Measurements from ENCODE around the gene CORO2B. TPM values are rescaled to one million over a fixed set of nuclear protein-coding genes. Genes with fewer than 3 reads are reported as not detected.

Gene CORO2B
- total RNA-seq, 4 donors from 2014 or later, result 3.1 to 9.6 (median 8.6) TPM

- no peaks in the 10 kb centered on the region for H3K27me3 ChIP-seq
- no peaks in the 10 kb centered on the region for H3K36me3 ChIP-seq
- intact Hi-C loops (cut with DNase I), result no loop called here
- TF ChIP-seq POLR2A (IDR thresholded peaks at IDR 0.05), result no peak
- no peak for TF ChIP-seq CTCF (IDR thresholded peaks at IDR 0.05)
- no peak overlapping the region for H3K27ac ChIP-seq
- no peaks in the 10 kb centered on the region for H3K9me3 ChIP-seq
- no peak overlapping the region for H3K4me3 ChIP-seq (replicated peaks in 1 of 3)
- peaks cover 5 to 13% of the 10 kb centered on the region in 2 donors for H3K4me1 ChIP-seq
- DNase-seq, result no peak
- WGBS, 2 donors, result 69 to 74% methylated on average over 7 to 8 of the region's 8 CpGs
Measured at GRCh38 chr15:68655686-68656437, 77.1 kb downstream of the CORO2B start.

GRCh38 chr15:68656438-68656739 is 77.6 kb downstream of the CORO2B start:
- no peak for DNase-seq
- Histone ChIP-seq H3K4me1 (peaks cover 5 to 11% of the 10 kb centered on the region in 2 donors), H3K4me3 (replicated peaks in 1 of 3) (no peak overlapping the region), H3K27me3 (no peaks in the 10 kb centered on the region), H3K27ac (no peak overlapping the region), H3K36me3 (no peaks in the 10 kb centered on the region), H3K9me3 (no peaks in the 10 kb centered on the region)
- WGBS, 2 donors, result 75 to 86% methylated on average over 1 of the region's 1 CpG
- intact Hi-C loops (cut with DNase I), result no loop called here
- TF ChIP-seq CTCF (IDR thresholded peaks at IDR 0.05) (no peak), POLR2A (IDR thresholded peaks at IDR 0.05) (no peak)

GRCh38 chr15:68658151-68658550 is 79.4 kb downstream of the CORO2B start:
- Histone ChIP-seq H3K4me1 (no peaks in the 10 kb centered on the region), H3K4me3 (replicated peaks in 1 of 3) (no peak overlapping the region), H3K27me3 (no peaks in the 10 kb centered on the region), H3K9me3 (no peaks in the 10 kb centered on the region), H3K27ac (no peak overlapping the region), H3K36me3 (no peaks in the 10 kb centered on the region)
- 65 to 69% methylated on average over 7 to 8 of the region's 8 CpGs for WGBS, 2 donors
- TF ChIP-seq POLR2A (IDR thresholded peaks at IDR 0.05) (no peak), CTCF (IDR thresholded peaks at IDR 0.05) (no peak)
- intact Hi-C loops (cut with DNase I), result no loop called here
- no peak for DNase-seq

GRCh38 chr15:68658641-68659358 is 80.0 kb downstream of the CORO2B start:
- H3K9me3 ChIP-seq, result no peaks in the 10 kb centered on the region
- no peak for DNase-seq
- intact Hi-C loops (cut with DNase I), result no loop called here
- no peaks in the 10 kb centered on the region for H3K27me3 ChIP-seq
- 81 to 90% methylated on average over 8 of the region's 8 CpGs for WGBS, 2 donors
- no peak overlapping the region for H3K27ac ChIP-seq
- no peaks in the 10 kb centered on the region for H3K4me1 ChIP-seq
- no peaks in the 10 kb centered on the region for H3K36me3 ChIP-seq
- TF ChIP-seq CTCF (IDR thresholded peaks at IDR 0.05) (no peak), POLR2A (IDR thresholded peaks at IDR 0.05) (no peak)
- H3K4me3 ChIP-seq (replicated peaks in 1 of 3), result no peak overlapping the region

- 96 to 97% methylated on average over 1 of the region's 1 CpG for WGBS, 2 donors
- no peak for TF ChIP-seq CTCF (IDR thresholded peaks at IDR 0.05)
- no peak for TF ChIP-seq POLR2A (IDR thresholded peaks at IDR 0.05)
- H3K27ac ChIP-seq, result no peak overlapping the region
- no peaks in the 10 kb centered on the region for H3K9me3 ChIP-seq
- H3K4me1 ChIP-seq, result no peaks in the 10 kb centered on the region
- intact Hi-C loops (cut with DNase I), result no loop called here
- H3K4me3 ChIP-seq (replicated peaks in 1 of 3), result no peak overlapping the region
- DNase-seq, result no peak
- H3K27me3 ChIP-seq, result no peaks in the 10 kb centered on the region
- H3K36me3 ChIP-seq, result no peaks in the 10 kb centered on the region
Measured at GRCh38 chr15:68663526-68663925, 84.7 kb downstream of the CORO2B start.

All from thyroid gland (tissue), 4 donors.